ENCODE measurements around the gene THSD7B.

The THSD7B gene

GRCh38 chr2:136828162-136828561 lies 62.8 kb downstream of the THSD7B start:
- no peak for DNase-seq

- no peak for DNase-seq
These were observed 63.4 kb downstream of the THSD7B start for GRCh38 chr2:136828774-136829173.

- no peak for DNase-seq
These were observed 79.2 kb downstream of the THSD7B start for GRCh38 chr2:136844546-136844945.

- no peak for DNase-seq
These were observed 93.3 kb downstream of the THSD7B start for GRCh38 chr2:136858656-136859055.

DNA sequence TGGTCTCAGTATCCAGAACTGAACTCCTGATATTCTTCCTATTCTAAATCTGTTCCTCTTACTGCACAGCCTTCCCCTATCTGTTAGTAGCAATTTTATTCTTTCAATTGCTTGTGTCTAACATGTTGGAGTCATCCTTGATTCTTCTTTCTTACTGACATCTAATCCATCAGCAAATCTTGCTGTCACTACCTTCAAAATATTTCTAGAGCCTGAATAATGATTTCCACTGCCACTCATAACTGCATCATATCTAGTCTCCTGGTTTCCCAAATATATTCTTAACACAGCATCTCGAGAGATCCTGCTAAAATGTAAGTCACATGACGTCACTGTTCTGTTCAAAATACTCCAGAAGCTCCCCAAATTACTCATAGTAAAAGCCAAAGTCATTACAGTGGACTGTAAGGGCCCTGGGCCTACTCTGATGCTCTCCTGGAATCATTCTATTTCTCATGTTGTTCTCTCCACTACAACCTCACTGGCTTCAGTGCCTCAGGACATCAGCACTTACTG lies 95.2 kb downstream of the THSD7B start:
- no peak for DNase-seq

GRCh38 chr2:136863468-136863867 lies 98.1 kb downstream of the THSD7B start:
- no peak for DNase-seq

GRCh38 chr2:136863874-136864273 lies 98.5 kb downstream of the THSD7B start:
- no peak for DNase-seq

GRCh38 chr2:136871424-136871823 lies 106.1 kb downstream of the THSD7B start:
- no peak for DNase-seq

DNA sequence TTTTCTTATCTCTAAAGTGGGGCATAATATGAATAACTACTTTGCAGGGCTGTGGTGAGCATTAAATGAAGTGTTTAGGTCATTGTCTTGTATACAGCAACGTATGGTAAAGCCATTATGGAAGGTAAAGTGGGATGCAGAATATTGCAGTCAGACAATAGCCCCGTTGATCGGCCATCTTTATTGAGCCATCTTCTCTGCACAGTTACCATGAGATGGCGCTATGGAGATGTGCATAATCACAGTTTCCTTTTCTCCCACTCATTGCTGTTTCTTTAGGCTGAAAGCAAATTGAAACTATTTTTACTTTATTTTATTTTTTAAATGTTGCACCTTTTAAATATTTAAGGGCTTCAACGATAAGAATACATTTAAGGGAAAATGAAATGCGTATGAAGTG lies 108.9 kb downstream of the THSD7B start:
- no peak for DNase-seq

DNA sequence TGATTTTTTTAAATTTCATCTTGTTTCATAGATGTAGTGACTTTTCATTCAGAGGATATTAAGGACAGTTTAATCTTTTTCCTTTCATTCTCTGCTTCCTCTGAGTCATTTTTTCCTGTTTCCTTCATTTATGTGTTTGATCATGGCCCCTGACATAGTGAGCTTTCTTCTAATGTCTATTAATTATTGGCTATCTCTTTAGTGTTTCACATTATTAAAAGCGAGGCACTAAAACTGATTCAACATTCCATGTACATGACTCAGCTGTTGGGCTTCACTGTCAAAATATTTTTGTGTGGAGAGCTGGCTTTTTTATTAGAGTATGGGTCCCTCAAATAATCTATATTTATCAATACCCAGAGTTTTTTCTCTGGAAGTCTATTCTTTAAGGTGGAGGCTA lies 125.8 kb downstream of the THSD7B start:
- no peak for DNase-seq

DNA sequence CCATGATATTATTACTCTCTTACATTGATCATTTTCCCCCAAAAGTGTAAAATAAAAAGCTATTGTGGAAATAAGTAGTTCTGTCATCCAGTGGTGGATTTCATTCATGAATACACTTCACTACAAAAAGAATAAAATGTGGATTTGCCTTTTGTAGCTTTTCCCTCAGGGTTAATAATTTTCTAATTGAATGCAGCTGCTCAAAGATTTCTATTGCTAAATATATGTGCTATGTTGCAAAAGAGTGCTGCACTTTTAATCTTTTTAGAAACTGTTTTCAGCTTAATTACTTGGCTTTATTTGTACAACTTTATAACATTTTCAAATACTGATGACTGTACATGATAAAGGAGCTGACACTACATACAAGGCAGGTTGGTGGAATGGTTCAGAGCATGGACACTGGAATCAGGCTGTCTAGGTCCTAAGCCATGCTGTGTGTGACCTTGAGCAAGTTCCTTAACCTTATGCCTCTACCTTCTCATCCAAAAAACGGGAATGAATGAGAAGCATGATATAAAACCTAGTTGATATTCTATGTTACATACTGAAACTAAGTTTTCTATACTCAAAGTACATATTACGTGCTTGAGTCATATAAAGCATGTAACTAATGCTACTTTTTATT lies 128.8 kb downstream of the THSD7B start:
- no peak for DNase-seq

GRCh38 chr2:136901732-136902131 lies 136.4 kb downstream of the THSD7B start:
- no peak for DNase-seq

GRCh38 chr2:136905779-136906178 lies 140.4 kb downstream of the THSD7B start:
- no peak for DNase-seq

DNA sequence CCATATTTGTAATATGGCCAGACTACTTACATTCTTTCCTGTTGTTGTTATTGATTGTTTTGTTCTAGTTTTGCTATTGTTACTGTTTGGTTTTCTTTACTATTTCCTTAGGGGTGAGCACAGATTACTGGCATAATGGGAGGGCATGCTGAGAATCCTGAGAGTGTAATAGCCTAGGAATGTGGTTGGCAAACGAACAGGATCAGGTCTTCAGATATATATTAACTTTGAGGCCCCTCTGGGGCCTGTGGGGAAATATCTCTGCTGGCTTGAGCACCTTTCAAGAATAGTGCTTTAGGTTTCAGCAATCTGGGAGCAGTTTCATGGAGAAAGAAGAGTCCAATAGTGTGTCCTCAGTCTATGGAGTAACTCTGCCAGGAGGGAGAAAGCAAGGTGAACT lies 144.4 kb downstream of the THSD7B start:
- DNase-seq, result no peak

DNA sequence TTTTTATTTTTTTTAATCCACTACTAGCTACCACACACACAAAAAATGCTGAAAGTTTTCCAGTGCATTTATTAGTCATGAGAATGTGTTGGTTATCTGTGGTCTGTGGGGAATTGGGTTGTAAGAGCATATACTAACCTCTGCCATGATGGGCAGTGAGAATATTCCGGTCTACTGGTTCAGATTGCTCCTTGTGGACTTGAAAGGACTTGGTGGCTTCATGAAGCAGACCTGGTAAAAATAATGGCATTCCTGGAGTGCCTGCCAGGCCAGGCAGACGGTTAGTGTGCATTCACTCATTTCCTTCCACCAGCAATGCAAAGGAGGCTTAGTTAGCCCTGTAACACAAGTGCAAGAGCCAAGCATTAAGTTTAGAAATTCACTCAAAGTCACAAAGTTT lies 150.8 kb downstream of the THSD7B start:
- no peak for DNase-seq

- DNase-seq, result no peak
These were observed 152.1 kb downstream of the THSD7B start for GRCh38 chr2:136917411-136917881.

DNA sequence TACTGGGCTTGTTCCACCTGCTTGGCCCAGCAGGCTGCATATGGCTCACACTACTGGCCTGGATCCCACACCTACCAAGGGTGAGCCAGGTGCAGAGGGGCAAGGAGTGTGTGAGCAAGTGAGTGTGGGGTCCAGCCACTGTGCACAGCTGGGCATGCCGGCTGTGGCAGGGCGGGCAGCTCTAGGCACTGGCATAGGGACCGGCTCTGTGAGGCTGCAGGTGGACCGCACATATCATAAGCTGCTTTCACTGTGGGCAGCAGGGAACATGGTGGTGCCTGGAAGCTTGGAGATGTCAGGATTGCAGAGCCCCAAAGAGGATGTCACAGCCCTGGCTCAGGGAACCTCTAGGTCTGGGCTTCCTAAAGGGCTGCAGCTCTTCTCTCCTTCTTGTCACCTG lies 154.3 kb downstream of the THSD7B start:
- no peak for DNase-seq

DNA sequence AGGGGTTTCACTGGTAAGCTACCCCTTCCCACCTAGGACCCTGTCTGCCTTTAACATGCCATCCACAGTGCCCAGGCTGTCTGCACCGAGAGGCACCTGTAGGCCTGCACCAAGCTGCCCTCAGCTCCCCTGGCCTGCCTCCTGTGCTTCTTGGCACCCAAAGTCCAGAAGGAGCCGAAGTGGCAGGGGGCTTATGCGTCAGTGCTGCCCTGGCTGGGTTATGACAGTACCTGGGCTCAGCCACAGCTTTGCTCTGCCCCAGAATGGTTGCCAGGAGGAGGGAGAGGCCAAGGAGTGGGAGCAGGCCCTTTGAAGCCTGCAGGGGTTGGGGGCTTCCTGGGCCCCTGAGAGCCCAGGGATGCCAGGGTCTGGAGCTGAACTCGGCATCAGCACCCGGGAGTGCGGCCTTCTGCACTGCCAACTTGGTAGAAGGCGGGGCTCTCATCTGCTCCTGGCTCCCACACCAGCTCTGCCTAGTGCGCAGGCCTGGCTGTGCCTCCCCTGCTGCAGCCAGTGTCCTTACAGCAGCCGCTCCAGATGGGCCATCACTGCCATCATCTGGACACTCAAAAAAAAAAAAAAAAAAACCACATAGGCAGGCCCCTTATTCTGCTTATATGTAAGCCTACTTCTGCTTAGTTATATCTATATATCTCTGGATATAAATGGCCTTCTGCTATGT lies 155.4 kb downstream of the THSD7B start:
- DNase-seq, result no peak

DNA sequence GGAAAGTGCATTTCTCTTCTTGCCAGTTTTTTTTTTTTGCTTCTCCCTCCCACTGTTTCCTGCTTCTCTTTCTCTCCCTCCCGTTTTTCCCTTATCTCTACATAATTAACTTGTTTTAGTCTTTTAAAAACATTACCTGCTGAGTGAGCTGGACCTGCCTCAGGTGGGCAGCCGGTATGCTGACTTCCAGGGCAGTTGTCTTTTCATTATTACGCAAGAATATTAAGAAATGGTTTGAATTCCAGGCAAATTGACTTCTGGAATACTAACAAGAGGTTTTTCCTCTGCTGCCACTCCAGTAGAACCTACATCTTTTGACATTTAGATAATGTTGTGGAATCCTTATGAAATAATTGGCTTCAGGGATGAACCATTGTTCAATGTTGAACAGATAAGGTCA lies 161.8 kb downstream of the THSD7B start:
- DNase-seq, result no peak

- no peak for DNase-seq
These were observed 164.2 kb downstream of the THSD7B start for GRCh38 chr2:136929531-136929930.

DNA sequence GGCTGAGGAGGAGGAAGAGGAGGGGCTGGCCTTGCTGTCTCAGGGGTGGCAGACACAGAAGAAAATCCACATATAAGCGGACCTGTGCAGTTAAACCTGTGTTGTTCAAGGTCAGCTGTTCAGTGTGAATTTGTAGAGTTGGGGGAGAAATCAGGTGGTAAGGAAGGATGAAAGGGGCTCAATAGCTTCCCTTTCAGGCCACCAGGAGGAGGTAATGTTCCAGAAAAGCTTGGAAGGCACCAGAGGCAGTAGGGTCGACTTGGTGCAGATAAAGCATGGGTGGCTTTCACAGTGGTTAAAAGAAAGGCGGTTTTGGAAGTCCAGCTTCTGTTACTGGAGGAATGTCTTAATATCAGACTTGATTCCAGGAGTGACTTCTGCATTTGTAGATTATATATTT lies 167.4 kb downstream of the THSD7B start:
- no peak for DNase-seq

DNA sequence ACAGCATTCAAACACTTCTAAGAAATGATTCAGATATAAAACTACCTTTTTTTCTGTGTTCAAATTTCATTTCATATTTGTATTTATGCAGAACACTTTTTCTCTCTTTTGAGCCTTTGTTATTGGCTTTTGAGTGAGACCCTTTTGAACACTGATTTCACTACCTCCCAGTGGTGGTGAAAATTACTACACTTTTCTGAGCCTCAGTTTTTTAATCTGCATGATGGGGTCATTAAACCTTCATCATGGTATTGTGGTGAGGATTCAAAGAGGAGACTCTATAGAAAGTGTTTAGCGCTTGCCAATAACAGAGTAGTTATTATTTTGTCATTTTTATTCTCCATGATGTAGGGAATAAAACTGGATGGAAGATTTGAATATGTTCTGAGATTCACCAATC lies 169.8 kb downstream of the THSD7B start:
- DNase-seq, result no peak

GRCh38 chr2:136956050-136956449 lies 190.7 kb downstream of the THSD7B start:
- DNase-seq, result no peak

DNA sequence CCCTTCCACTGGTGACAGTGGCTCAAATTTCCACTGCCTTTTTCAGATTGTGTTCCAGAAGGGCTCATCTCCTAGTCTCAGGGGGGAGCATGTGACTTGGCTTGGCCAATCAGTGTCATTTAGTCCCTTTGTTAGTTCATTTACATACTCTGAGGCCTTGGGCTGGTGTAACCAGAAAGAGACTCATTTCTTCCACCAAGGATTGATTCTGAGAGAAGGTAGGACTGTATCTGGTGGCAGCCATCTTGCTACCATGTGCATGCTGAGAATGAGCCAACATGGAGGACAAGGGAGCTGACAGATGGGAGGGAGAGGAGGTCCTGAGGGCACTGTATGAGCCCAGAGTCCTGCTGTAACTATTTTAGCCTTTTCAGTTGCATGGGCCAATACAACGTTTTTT lies 191.7 kb downstream of the THSD7B start:
- no peak for DNase-seq
